Endodermal cell (in vitro differentiated cells): ENCODE measurements around the gene LENEP. TPM values are rescaled to one million over a fixed set of nuclear protein-coding genes. Genes with fewer than 3 reads are reported as not detected.

Experiments used
- DNase-seq: peaks from one replicate; pipeline ENCODE4 v3.0.0-alpha.2; 2017
- H3K27ac ChIP-seq: 2 replicates; pipeline ENCODE4 v1.5.1; 2013; ENCODE audit warnings: mild to moderate bottlenecking, low read depth, low read length, moderate library complexity
- H3K27me3 ChIP-seq: 2 replicates; pipeline ENCODE4 v1.6.1; 2013; ENCODE audit warnings: mild to moderate bottlenecking, low read length, moderate library complexity; ENCODE audit not compliant: insufficient read depth, control insufficient read depth, poor library complexity, severe bottlenecking
- H3K36me3 ChIP-seq: 2 replicates; pipeline ENCODE4 v1.7.0; 2013; ENCODE audit warnings: mild to moderate bottlenecking, low read length, moderate library complexity; ENCODE audit not compliant: control insufficient read depth, insufficient read depth
- H3K4me1 ChIP-seq: one replicate; pipeline ENCODE4 v1.7.0; 2013; ENCODE audit warnings: low read length; ENCODE audit not compliant: control insufficient read depth, insufficient read depth
- H3K4me3 ChIP-seq: 2 replicates; pipeline ENCODE4 v1.5.1; 2013; ENCODE audit warnings: mild to moderate bottlenecking, low read length, moderate library complexity
- H3K9ac ChIP-seq: 2 replicates; pipeline ENCODE4 v1.6.1; 2013; ENCODE audit warnings: mild to moderate bottlenecking, low read length, moderate library complexity; ENCODE audit not compliant: poor library complexity, severe bottlenecking; ENCODE audit errors: extremely low read depth
- H3K9me3 ChIP-seq: 2 replicates; pipeline ENCODE4 v1.6.1; 2013; ENCODE audit warnings: mild to moderate bottlenecking, low read length, moderate library complexity; ENCODE audit not compliant: control insufficient read depth
- H3K27ac Mint-ChIP-seq: 2 replicates; pipeline ENCODE4 v1.8.0; 2020; ENCODE audit warnings: mixed read lengths
- H3K27me3 Mint-ChIP-seq: 2 replicates; pipeline ENCODE4 v1.8.0; 2021; ENCODE audit warnings: mild to moderate bottlenecking, mixed read lengths; ENCODE audit not compliant: insufficient read depth
- H3K36me3 Mint-ChIP-seq: 2 replicates; pipeline ENCODE4 v1.8.0; 2020; ENCODE audit warnings: low read depth, mixed read lengths
- H3K4me1 Mint-ChIP-seq: 2 replicates; pipeline ENCODE4 v1.8.0; 2020; ENCODE audit warnings: mixed read lengths
- H3K4me3 Mint-ChIP-seq: 2 replicates; pipeline ENCODE4 v1.8.0; 2020; ENCODE audit warnings: mild to moderate bottlenecking, moderate library complexity, mixed read lengths
- H3K9me3 Mint-ChIP-seq: 2 replicates; pipeline ENCODE4 v1.8.0; 2020; ENCODE audit warnings: mild to moderate bottlenecking, mixed read lengths
- WGBS, 2 experiments: methylation state at CpG; one replicate each; pipeline versions ENCODE4 v1.1.5 to v1.1.7; 2013; ENCODE audit warnings: missing lambda C conversion rate in 2 of 2, mixed read lengths in 1 of 2; ENCODE audit not compliant: insufficient coverage in 1 of 2, insufficient read length in 1 of 2; 5-methylcytosine and 5-hydroxymethylcytosine counted together
- total RNA-seq, 2 donors: library from RNA; stranded (reverse); fragmentation: NEBNext Ultra II Directional in 1 of 2; extraction: Animal tissue kit (Norgen Biotek cat#: 25700) in 1 of 2; gene quantifications; 2 replicates in 1 of 2; 3 replicates in 1 of 2; pipeline ENCODE4 v1.2.1, GENCODE V29; 2021
- TF ChIP-seq, protein P1 (sequence below): fragments of 200-600 bp; sonication (generic); conservative IDR thresholded peaks from 2 replicates; pipeline ENCODE4 v1.5.0; 2021; ENCODE audit warnings: antibody characterized with exemption, mild to moderate bottlenecking

Gene LENEP
- total RNA-seq, 2 donors from 2014 or later: 2.0 TPM; not detected in 1

DNA sequence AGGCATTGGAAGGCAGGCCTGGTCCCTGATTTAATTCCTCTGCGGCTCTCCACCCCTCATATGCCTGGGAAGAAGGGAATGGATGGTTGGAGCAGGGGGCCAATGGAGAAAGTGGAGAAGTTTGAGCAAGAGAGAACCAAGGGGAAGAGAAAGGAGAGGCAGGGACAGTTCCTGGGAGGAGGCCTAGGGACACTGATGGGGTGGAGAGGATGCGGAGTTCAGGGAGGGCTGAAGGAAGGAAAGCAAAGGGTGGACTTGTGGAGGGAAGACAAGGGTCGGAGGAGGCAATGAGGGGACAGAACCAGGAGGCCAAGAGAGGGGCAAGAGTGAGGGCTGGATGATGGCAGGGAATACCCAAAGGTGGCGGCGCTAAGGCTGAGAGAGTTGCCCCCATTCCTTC is 16.4 kb downstream of the LENEP start:
- H3K27me3 Mint-ChIP-seq: no peaks in the 10 kb centered on the region
- peaks cover 2% of the 10 kb centered on the region for H3K4me1 ChIP-seq
- no peak overlapping the region for H3K4me3 Mint-ChIP-seq

DNA sequence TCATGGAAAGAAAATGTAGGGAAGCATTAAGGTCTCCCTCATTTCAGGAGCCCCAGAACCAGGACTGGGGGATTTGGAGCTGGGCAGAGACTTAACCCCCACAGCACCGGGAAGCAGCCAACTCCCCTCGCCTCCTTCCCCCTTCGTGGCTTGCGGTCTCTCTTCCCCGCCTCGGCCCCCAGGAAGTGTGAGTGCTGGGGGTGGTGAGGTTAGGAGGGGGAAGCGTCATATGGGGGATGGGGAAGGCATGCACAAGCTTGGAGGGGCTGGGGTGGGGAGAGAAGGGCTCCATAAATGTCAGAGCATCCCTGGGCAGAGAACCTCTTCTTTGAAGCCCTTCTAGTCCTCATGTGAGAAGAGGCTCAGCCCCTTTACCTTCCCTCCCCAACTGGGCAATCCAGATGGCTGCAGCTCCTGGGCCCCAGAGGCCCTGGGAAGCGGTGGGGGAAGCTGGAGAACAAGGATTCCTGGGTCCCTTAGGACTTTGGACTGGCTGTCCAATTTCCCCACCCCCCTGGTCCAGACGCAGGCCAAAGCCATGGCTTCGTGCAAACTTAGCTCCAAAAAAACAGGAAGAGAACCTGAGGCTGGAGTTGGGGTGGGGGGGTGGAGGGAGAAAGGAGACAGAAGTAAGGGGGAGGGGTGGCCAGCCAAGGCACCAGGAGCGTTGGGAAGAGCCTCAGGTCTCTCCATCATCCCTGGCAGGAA is 17.0 kb downstream of the LENEP start:
- peaks cover 7% of the 10 kb centered on the region for H3K36me3 ChIP-seq
- no peak overlapping the region for H3K4me3 Mint-ChIP-seq
- no peaks in the 10 kb centered on the region for H3K9me3 ChIP-seq
- 40 to 83% methylated on average over 1 to 11 of the region's 11 CpGs for WGBS, 2 experiments
- H3K36me3 Mint-ChIP-seq: peaks cover 8% of the 10 kb centered on the region
- H3K27ac Mint-ChIP-seq: no peak overlapping the region
- H3K27me3 ChIP-seq: no peaks in the 10 kb centered on the region
- DNase-seq: no peak
- peaks cover 14% of the 10 kb centered on the region for H3K4me1 Mint-ChIP-seq
- H3K27me3 Mint-ChIP-seq: no peaks in the 10 kb centered on the region
- H3K9ac ChIP-seq: no peak overlapping the region
- no peaks in the 10 kb centered on the region for H3K4me1 ChIP-seq
- TF ChIP-seq, protein P1, sequence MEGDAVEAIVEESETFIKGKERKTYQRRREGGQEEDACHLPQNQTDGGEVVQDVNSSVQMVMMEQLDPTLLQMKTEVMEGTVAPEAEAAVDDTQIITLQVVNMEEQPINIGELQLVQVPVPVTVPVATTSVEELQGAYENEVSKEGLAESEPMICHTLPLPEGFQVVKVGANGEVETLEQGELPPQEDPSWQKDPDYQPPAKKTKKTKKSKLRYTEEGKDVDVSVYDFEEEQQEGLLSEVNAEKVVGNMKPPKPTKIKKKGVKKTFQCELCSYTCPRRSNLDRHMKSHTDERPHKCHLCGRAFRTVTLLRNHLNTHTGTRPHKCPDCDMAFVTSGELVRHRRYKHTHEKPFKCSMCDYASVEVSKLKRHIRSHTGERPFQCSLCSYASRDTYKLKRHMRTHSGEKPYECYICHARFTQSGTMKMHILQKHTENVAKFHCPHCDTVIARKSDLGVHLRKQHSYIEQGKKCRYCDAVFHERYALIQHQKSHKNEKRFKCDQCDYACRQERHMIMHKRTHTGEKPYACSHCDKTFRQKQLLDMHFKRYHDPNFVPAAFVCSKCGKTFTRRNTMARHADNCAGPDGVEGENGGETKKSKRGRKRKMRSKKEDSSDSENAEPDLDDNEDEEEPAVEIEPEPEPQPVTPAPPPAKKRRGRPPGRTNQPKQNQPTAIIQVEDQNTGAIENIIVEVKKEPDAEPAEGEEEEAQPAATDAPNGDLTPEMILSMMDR: no peak
- no peak overlapping the region for H3K27ac ChIP-seq
- no peaks in the 10 kb centered on the region for H3K9me3 Mint-ChIP-seq
- H3K4me3 ChIP-seq: no peak overlapping the region

More for the DNA sequence above, 16.4 kb downstream of the LENEP start:
- peaks cover 8% of the 10 kb centered on the region for H3K36me3 Mint-ChIP-seq
- H3K27ac Mint-ChIP-seq: no peak overlapping the region
- peaks cover 4% of the 10 kb centered on the region for H3K36me3 ChIP-seq
- H3K4me3 ChIP-seq: no peak overlapping the region
- WGBS, 2 experiments: 90 to 98% methylated on average over 3 to 5 of the region's 5 CpGs
- no peaks in the 10 kb centered on the region for H3K27me3 ChIP-seq
- no peak overlapping the region for H3K27ac ChIP-seq
- no peak for DNase-seq
- peaks cover 14% of the 10 kb centered on the region for H3K4me1 Mint-ChIP-seq
- TF ChIP-seq, protein P1: no peak
- H3K9me3 ChIP-seq: no peaks in the 10 kb centered on the region
- no peak overlapping the region for H3K9ac ChIP-seq
- no peaks in the 10 kb centered on the region for H3K9me3 Mint-ChIP-seq

DNA sequence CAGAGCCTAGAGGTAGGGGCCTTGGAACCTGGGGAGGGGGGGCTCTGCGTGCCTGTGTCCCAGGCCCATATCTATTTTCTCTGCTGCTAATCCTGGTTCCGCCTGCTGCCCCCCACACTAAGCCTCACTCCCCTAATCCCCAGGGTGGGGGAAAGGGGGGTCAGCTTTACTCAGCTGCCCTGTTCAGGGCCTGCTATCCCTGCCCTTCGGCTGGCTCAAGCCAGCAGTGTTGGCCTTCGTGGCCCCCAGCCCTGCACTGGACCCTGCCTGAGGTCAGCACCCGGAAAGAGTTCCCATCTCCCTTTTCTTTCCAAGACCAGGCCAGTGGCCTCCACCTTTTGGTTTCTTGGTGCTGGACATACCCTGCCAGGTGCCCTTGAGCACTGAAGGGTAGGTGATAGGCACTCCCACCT is 17.6 kb downstream of the LENEP start:
- Mint-ChIP-seq H3K27me3 (no peaks in the 10 kb centered on the region), H3K36me3 (peaks cover 11% of the 10 kb centered on the region), H3K4me3 (no peak overlapping the region), H3K27ac (no peak overlapping the region), H3K4me1 (peaks cover 14% of the 10 kb centered on the region), H3K9me3 (no peaks in the 10 kb centered on the region)
- WGBS, 2 experiments: 88 to 92% methylated on average over 3 to 5 of the region's 5 CpGs
- Histone ChIP-seq H3K36me3 (peaks cover 10% of the 10 kb centered on the region), H3K9me3 (no peaks in the 10 kb centered on the region), H3K9ac (no peak overlapping the region), H3K4me1 (no peaks in the 10 kb centered on the region), H3K4me3 (no peak overlapping the region), H3K27ac (no peak overlapping the region), H3K27me3 (no peaks in the 10 kb centered on the region)
- DNase-seq: no peak
- TF ChIP-seq, protein P1: no peak
